ENCODE data around the gene IL36B.

IL36B gene

DNA sequence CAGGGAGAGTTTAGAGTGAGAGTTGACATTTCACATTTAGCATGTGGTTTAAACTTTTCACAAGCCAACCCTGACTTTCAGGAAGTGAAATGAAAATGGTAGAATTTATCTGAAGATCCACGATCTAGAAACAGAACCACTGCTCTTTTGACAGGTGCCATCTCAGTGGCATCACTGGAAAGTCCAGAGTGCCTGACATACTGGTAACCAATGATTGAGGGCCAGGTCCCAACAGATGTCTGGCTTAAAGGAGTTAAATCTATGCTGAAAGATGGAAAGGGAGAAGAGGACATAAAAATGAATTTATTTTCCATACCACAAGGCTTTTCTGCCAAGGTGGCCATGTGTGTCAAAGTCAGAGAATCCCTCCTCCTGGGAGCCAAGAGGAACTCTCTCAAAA, 72.1 kb downstream of the IL36B start:
- Mint-ChIP-seq H3K4me3 (no peak overlapping the region), H3K27ac (no peak overlapping the region), H3K9me3 (no peaks in the 10 kb centered on the region), H3K4me1 (no peaks in the 10 kb centered on the region), H3K27me3 (ENCODE audit: low read depth, poor library complexity) (peaks cover 28% of the 10 kb centered on the region), H3K36me3 (ENCODE audit: low read depth) (no peaks in the 10 kb centered on the region)
- TF ChIP-seq, protein P1, sequence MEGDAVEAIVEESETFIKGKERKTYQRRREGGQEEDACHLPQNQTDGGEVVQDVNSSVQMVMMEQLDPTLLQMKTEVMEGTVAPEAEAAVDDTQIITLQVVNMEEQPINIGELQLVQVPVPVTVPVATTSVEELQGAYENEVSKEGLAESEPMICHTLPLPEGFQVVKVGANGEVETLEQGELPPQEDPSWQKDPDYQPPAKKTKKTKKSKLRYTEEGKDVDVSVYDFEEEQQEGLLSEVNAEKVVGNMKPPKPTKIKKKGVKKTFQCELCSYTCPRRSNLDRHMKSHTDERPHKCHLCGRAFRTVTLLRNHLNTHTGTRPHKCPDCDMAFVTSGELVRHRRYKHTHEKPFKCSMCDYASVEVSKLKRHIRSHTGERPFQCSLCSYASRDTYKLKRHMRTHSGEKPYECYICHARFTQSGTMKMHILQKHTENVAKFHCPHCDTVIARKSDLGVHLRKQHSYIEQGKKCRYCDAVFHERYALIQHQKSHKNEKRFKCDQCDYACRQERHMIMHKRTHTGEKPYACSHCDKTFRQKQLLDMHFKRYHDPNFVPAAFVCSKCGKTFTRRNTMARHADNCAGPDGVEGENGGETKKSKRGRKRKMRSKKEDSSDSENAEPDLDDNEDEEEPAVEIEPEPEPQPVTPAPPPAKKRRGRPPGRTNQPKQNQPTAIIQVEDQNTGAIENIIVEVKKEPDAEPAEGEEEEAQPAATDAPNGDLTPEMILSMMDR (IDR thresholded peaks at IDR 0.05), result no peak
- DNase-seq, result no peak

DNA sequence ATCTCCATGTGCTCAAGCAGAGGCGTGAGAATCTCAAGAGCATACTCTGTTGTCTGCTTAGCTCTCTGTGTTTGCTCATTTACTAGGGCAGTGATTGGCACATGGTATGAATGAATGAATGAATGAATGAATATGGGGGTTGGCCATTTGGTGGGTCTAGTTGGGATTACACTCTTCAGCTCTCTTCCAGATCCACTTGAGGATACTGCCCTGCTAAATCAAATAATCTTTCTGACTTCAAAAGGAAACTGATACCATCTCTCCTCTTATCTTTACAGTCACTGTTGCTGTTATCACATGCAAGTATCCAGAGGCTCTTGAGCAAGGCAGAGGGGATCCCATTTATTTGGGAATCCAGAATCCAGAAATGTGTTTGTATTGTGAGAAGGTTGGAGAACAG, 72.9 kb downstream of the IL36B start:
- Mint-ChIP-seq H3K4me1 (no peaks in the 10 kb centered on the region), H3K9me3 (no peaks in the 10 kb centered on the region), H3K36me3 (ENCODE audit: low read depth) (no peaks in the 10 kb centered on the region), H3K4me3 (no peak overlapping the region), H3K27me3 (ENCODE audit: low read depth, poor library complexity) (peaks cover 30% of the 10 kb centered on the region), H3K27ac (no peak overlapping the region)
- no peak for DNase-seq
- TF ChIP-seq, protein P1 (IDR thresholded peaks at IDR 0.05), result no peak

DNA sequence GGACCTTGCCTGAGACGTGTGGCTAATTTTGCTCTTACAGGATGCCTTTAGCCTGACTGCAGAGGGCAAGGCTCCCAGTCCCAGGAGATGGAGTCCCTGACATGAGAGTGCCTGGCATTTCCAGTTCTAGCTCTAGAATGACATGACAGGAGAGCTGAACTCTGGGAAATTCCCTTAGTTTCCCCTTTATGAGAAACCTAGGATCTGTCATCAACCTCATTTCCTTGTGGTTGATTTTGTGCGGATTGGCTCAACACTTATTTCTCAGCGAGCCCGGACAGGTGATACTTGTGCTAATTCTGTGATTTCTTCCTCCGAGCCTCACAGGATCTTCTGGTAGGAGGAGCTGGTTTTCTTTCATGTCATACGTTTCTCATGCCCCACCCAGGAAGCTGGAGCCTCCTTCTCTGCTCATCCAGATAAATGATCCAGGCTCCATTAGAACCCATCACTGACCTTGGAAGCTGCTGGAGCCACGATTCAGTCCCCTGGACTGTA, 75.1 kb downstream of the IL36B start, which contains the start of gene IL36G:
IL36G (plus strand) TSS at position 448 of the 498 bp plus-strand sequence. CDS start 633 bp downstream, outside the sequence.
- Mint-ChIP-seq H3K9me3 (no peaks in the 10 kb centered on the region), H3K27ac (no peak within 1 kb of the TSS), H3K27me3 (ENCODE audit: low read depth, poor library complexity) (peaks cover 38% of the 10 kb centered on the region), H3K4me3 (no peak within 1 kb of the TSS), H3K36me3 (ENCODE audit: low read depth) (no peaks in the 10 kb centered on the region), H3K4me1 (no peaks in the 10 kb centered on the region)
- DNase-seq, result no peak
- TF ChIP-seq, protein P1 (IDR thresholded peaks at IDR 0.05), result no peak

All from nephron progenitor cell (in vitro differentiated cells).